ENCODE results near the gene MAZ. TPM values are rescaled to one million over a fixed set of nuclear protein-coding genes. Genes with fewer than 3 reads are reported as not detected.

Gene MAZ
- total RNA-seq, 6 experiments from 2014 or later: 42.9 to 106 (median 60.7) TPM

DNA sequence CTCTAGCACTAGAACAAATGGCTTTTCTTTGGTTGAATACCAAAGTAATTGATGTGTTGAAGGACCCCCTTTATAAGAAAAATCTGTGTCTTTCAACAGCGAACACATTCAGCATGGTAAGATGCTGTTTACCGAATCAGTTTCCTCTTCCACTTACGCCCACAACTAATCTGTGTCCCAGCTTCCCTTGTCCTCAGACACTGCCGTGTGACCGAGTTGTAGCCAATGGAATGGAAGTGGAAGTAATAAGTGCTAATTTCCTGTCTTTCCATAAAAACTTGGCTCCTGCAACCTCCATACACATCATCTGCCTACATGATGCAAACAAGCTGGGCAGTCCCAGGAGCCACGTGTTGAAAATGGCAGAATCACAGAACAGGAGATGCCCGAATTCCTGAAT is 46.3 kb downstream of the MAZ start:
- DNase-seq: no peak
- no peaks in the 10 kb centered on the region for H3K27me3 ChIP-seq
- intact Hi-C loops (cut with DNase I): no loop called here

DNA sequence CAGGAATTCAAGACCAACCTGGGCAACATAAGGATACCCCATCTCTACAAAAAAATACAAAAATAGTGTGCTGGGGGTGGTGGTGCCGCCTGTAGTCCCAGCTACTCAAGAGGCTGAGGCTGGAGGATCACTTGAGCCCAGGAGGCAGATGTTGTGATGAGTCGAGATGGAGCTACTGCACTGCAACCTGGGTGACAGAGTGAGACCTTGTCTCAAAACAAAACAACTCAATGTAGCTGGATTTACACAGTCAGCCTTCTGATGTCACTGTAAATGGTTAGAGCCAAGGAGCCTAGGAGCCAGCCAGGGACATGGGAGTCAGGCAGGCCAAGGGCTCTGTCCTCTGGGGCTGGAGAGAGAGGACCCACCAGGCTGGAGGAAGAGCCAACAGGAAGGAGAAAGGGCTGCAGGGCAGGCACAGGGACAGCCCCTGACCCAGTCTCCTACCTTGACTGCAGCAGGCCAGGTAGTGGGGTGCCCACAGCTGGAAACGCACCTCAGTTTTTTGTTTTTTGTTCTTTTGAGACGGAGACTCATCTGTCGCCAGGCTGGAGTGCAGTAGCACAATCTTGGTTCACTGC is 48.3 kb downstream of the MAZ start:
- intact Hi-C loops (cut with DNase I): no loop called here

More for the DNA sequence above, 46.3 kb downstream of the MAZ start:
- H3K4me1 ChIP-seq: no peaks in the 10 kb centered on the region
- peak; percentile 31 to 66 (median 63) for ATAC-seq
- no peak overlapping the region for H3K4me3 ChIP-seq
- H3K27ac ChIP-seq: no peak overlapping the region
- WGBS (ENCODE audit: insufficient coverage, low coverage, low lambda C conversion rate, missing lambda C conversion rate): 59% methylated on average over 7 of the region's 7 CpGs
- H3K36me3 ChIP-seq: peaks cover 0 to 2% (median 0%) of the 10 kb centered on the region in 4 donors
- H3K9me3 ChIP-seq: no peaks in the 10 kb centered on the region
- TF ChIP-seq, protein P1, sequence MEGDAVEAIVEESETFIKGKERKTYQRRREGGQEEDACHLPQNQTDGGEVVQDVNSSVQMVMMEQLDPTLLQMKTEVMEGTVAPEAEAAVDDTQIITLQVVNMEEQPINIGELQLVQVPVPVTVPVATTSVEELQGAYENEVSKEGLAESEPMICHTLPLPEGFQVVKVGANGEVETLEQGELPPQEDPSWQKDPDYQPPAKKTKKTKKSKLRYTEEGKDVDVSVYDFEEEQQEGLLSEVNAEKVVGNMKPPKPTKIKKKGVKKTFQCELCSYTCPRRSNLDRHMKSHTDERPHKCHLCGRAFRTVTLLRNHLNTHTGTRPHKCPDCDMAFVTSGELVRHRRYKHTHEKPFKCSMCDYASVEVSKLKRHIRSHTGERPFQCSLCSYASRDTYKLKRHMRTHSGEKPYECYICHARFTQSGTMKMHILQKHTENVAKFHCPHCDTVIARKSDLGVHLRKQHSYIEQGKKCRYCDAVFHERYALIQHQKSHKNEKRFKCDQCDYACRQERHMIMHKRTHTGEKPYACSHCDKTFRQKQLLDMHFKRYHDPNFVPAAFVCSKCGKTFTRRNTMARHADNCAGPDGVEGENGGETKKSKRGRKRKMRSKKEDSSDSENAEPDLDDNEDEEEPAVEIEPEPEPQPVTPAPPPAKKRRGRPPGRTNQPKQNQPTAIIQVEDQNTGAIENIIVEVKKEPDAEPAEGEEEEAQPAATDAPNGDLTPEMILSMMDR (IDR thresholded peaks at IDR 0.05): no peak
- TF ChIP-seq POLR2A (IDR thresholded peaks at IDR 0.05): no peak

DNA sequence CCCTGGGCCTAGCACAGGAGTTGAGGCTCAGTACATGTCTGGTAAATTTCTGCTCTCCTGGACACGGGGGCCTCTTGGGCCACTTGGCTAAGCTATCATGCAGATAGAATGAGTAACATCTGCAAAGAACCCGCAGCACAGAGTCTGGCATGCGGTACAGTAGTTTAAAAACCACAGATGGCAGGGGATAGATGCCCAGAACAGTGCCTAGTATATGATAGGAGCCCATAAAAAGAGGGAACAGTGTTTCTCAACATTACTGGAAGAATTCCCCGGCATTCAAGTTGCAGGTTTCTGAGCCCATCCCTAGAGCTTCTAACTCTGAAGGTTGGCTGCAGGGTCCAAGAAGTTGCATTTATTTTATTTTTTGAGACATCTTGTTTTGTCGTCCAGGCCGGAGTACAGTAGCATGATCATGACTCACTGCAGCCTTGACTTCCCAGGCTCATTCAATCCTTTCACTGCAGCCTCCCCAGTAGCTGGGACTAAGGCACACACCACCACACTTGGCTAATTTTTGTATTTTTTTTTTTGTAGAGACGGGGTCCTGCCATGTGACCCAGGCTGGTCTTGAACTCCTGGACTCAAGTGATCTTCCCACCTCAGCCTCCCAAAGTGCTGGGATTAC is 50.9 kb downstream of the MAZ start:
- no peak for DNase-seq
- 81% methylated on average over 3 of the region's 7 CpGs for WGBS (ENCODE audit: insufficient coverage, low coverage, low lambda C conversion rate, missing lambda C conversion rate)
- peaks cover 0 to 30% (median 12%) of the 10 kb centered on the region in 4 donors for H3K4me1 ChIP-seq
- no peak for ATAC-seq
- intact Hi-C loops (cut with DNase I): no loop called here
- H3K27ac ChIP-seq: no peak overlapping the region
- no peaks in the 10 kb centered on the region for H3K27me3 ChIP-seq
- no peaks in the 10 kb centered on the region for H3K9me3 ChIP-seq
- H3K4me3 ChIP-seq: no peak overlapping the region
- TF ChIP-seq, protein P1 (IDR thresholded peaks at IDR 0.05): no peak
- no peak for TF ChIP-seq POLR2A (IDR thresholded peaks at IDR 0.05)
- H3K36me3 ChIP-seq: peaks cover 4 to 12% (median 12%) of the 10 kb centered on the region in 4 donors

More for the DNA sequence above, 48.3 kb downstream of the MAZ start:
- ATAC-seq (no peak), DNase-seq (no peak)
- H3K9me3 ChIP-seq: no peaks in the 10 kb centered on the region
- no peak overlapping the region for H3K27ac ChIP-seq
- H3K4me3 ChIP-seq: no peak overlapping the region
- TF ChIP-seq, protein P1 (IDR thresholded peaks at IDR 0.05): no peak
- 90% methylated on average over 2 of the region's 5 CpGs for WGBS (ENCODE audit: insufficient coverage, low coverage, low lambda C conversion rate, missing lambda C conversion rate)
- no peaks in the 10 kb centered on the region for H3K27me3 ChIP-seq
- peaks cover 0 to 8% (median under 1%) of the 10 kb centered on the region in 4 donors for H3K36me3 ChIP-seq
- H3K4me1 ChIP-seq: peaks cover 0 to 13% (median 2%) of the 10 kb centered on the region in 4 donors

DNA sequence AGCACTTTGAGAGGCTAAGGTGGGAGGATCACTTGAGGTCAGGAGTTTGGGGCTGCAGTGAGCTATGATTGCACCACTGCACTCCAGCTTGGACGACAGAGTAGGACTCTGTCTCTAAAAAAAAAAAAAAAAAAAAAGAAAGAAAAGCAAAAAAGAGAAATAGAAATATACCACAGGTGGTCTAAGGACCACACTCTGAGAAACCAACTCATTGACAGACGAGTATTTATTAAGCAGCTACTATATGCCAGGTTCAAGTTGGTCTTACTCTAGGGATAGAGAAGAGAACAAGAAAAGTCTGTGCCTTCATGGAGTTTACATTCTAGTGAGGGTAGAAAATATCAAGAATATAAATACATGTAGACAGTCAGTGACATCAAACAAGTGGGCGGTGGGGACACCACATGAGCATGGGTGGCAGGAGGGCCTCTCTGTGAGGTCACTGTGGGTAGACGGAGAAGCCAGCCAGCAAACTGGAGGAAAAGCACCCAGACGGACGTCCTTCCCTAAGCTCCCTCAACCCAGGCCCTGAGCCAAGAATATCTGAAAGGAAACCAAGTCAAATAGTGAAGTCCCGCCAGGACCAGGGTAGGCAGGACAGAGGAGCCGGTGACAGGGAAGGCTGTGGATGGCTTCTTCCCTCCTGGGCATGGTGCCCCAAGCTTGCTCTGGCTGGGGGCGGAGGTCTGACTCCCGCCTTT is 52.0 kb downstream of the MAZ start:
- H3K27ac ChIP-seq: peak overlapping the region in 1 of 3 donors; percentile 29
- TF ChIP-seq, protein P1 (IDR thresholded peaks at IDR 0.05): no peak
- no peak for TF ChIP-seq POLR2A (IDR thresholded peaks at IDR 0.05)
- ATAC-seq (peak; percentile 19 to 43 (median 32)), DNase-seq (peak; percentile 38 to 82 (median 72))
- no peak overlapping the region for H3K4me3 ChIP-seq
- 30% methylated on average over 7 of the region's 10 CpGs for WGBS (ENCODE audit: insufficient coverage, low coverage, low lambda C conversion rate, missing lambda C conversion rate)
- H3K36me3 ChIP-seq: peaks cover 4 to 12% (median 12%) of the 10 kb centered on the region in 4 donors
- intact Hi-C loops (cut with DNase I): no loop called here
- no peaks in the 10 kb centered on the region for H3K27me3 ChIP-seq
- peaks cover 0 to 31% (median 12%) of the 10 kb centered on the region in 4 donors for H3K4me1 ChIP-seq
- H3K9me3 ChIP-seq: no peaks in the 10 kb centered on the region

Data from right lobe of liver (tissue), 6 donors.